HG03342 (cell line): ENCODE results near the gene SULT1E1.
A peak's percentile ranks its signal among the peaks of the same experiment; 100 is the strongest.
"Not testable (repeated sequence)": the region's sequence is repeated elsewhere in the genome, so short reads cannot be mapped to it uniquely, and the experiment has no call there.

Experiments used
- ATAC-seq: cut with Tn5 transposase; IDR thresholded peaks from one replicate; pipeline ENCODE4 v1.9.1; 2021; ENCODE audit warnings: mild to moderate bottlenecking, moderate library complexity; ENCODE audit not compliant: unreplicated experiment

SULT1E1 gene

GRCh38 chr4:69843932-69844331, 16.0 kb downstream of the SULT1E1 start:
- no peak for ATAC-seq

- ATAC-seq, result no peak
These were observed 16.6 kb downstream of the SULT1E1 start for GRCh38 chr4:69843301-69843700.

GRCh38 chr4:69838977-69839376, 21.0 kb downstream of the SULT1E1 start:
- no peak for ATAC-seq

GRCh38 chr4:69836287-69836686, 23.7 kb downstream of the SULT1E1 start:
- ATAC-seq, result no peak

GRCh38 chr4:69835766-69836165, 24.2 kb downstream of the SULT1E1 start:
- no peak for ATAC-seq

- no peak for ATAC-seq
These were observed 26.7 kb downstream of the SULT1E1 start for GRCh38 chr4:69833251-69833650.

- peak; percentile 44 for ATAC-seq
These were observed 27.5 kb downstream of the SULT1E1 start for GRCh38 chr4:69832326-69833030.

- no peak for ATAC-seq
These were observed 28.2 kb downstream of the SULT1E1 start for GRCh38 chr4:69831646-69832325.

- ATAC-seq, result no peak
These were observed 28.7 kb downstream of the SULT1E1 start for GRCh38 chr4:69831270-69831627.

- ATAC-seq, result no peak
These were observed 29.2 kb downstream of the SULT1E1 start for GRCh38 chr4:69830560-69831269.

GRCh38 chr4:69830192-69830559, 29.8 kb downstream of the SULT1E1 start:
- no peak for ATAC-seq

GRCh38 chr4:69829678-69830077, 30.3 kb downstream of the SULT1E1 start:
- ATAC-seq, result no peak

- no peak for ATAC-seq
These were observed 31.1 kb downstream of the SULT1E1 start for GRCh38 chr4:69828828-69829227.

GRCh38 chr4:69825056-69825455, 34.9 kb downstream of the SULT1E1 start:
- not testable (repeated sequence) for ATAC-seq

GRCh38 chr4:69823481-69824186, 36.3 kb downstream of the SULT1E1 start:
- ATAC-seq, result peak; percentile 85

GRCh38 chr4:69823048-69823447, 36.9 kb downstream of the SULT1E1 start:
- no peak for ATAC-seq

GRCh38 chr4:69822198-69822597, 37.7 kb downstream of the SULT1E1 start:
- no peak for ATAC-seq

- ATAC-seq, result no peak
These were observed 41.8 kb downstream of the SULT1E1 start for GRCh38 chr4:69818060-69818639.

- ATAC-seq, result no peak
These were observed 43.7 kb downstream of the SULT1E1 start for GRCh38 chr4:69816236-69816635.

GRCh38 chr4:69813628-69814027, 46.3 kb downstream of the SULT1E1 start:
- no peak for ATAC-seq

- ATAC-seq, result no peak
These were observed 48.8 kb downstream of the SULT1E1 start for GRCh38 chr4:69811166-69811565.
